HUES64 (cell line): ENCODE results near the gene HS1BP3.

Source experiments
- H3K27ac ChIP-seq: 2 replicates; pipeline ENCODE4 v1.7.0; 2013; ENCODE audit warnings: low read depth, low read length, inconsistent platforms
- H3K27me3 ChIP-seq: 2 replicates; pipeline ENCODE4 v1.6.1; 2013; ENCODE audit warnings: mild to moderate bottlenecking, low read length; ENCODE audit not compliant: insufficient read depth
- H3K36me3 ChIP-seq: 2 replicates; pipeline ENCODE4 v1.6.1; 2013; ENCODE audit warnings: mild to moderate bottlenecking, low read length; ENCODE audit not compliant: insufficient read depth
- H3K4me1 ChIP-seq: 2 replicates; pipeline ENCODE4 v1.6.1; 2013; ENCODE audit warnings: mild to moderate bottlenecking, low read length, moderate library complexity; ENCODE audit not compliant: insufficient read depth
- H3K4me3 ChIP-seq: 2 replicates; pipeline ENCODE4 v1.5.1; 2013; ENCODE audit warnings: mild to moderate bottlenecking, low read length, moderate library complexity
- H3K9ac ChIP-seq: 2 replicates; pipeline ENCODE4 v1.6.1; 2013; ENCODE audit warnings: mild to moderate bottlenecking, low read depth, low read length
- H3K9me3 ChIP-seq: 2 replicates; pipeline ENCODE4 v1.6.1; 2013; ENCODE audit warnings: low read depth, low read length; ENCODE audit not compliant: insufficient read depth
- WGBS: fragments of 150-250, 120-280 bp; methylation state at CpG from one replicate; pipeline ENCODE4 v1.1.7; 2013; ENCODE audit warnings: missing lambda C conversion rate; 5-methylcytosine and 5-hydroxymethylcytosine counted together

HS1BP3 gene

GRCh38 chr2:20642055-20642971 is 8.6 kb downstream of the HS1BP3 start:
- no peak overlapping the region for H3K9ac ChIP-seq
- no peak overlapping the region for H3K4me3 ChIP-seq
- no peaks in the 10 kb centered on the region for H3K36me3 ChIP-seq
- H3K27me3 ChIP-seq, result no peaks in the 10 kb centered on the region
- H3K9me3 ChIP-seq, result no peaks in the 10 kb centered on the region
- 50% methylated on average over 26 of the region's 26 CpGs for WGBS
- H3K4me1 ChIP-seq, result no peaks in the 10 kb centered on the region
- H3K27ac ChIP-seq, result no peak overlapping the region

GRCh38 chr2:20641123-20641985 is 9.5 kb downstream of the HS1BP3 start:
- 91% methylated on average over 23 of the region's 23 CpGs for WGBS
- H3K9ac ChIP-seq, result no peak overlapping the region

GRCh38 chr2:20640411-20641122 is 10.3 kb downstream of the HS1BP3 start:
- H3K27ac ChIP-seq, result no peak overlapping the region
- no peaks in the 10 kb centered on the region for H3K4me1 ChIP-seq
- 94% methylated on average over 14 of the region's 14 CpGs for WGBS
- H3K9me3 ChIP-seq, result no peaks in the 10 kb centered on the region
- H3K4me3 ChIP-seq, result no peak overlapping the region
- no peaks in the 10 kb centered on the region for H3K36me3 ChIP-seq
- H3K9ac ChIP-seq, result no peak overlapping the region
- H3K27me3 ChIP-seq, result no peaks in the 10 kb centered on the region

More at GRCh38 chr2:20641123-20641985, 9.5 kb downstream of the HS1BP3 start:
- no peaks in the 10 kb centered on the region for H3K36me3 ChIP-seq
- no peak overlapping the region for H3K4me3 ChIP-seq
- no peak overlapping the region for H3K27ac ChIP-seq
- H3K9me3 ChIP-seq, result no peaks in the 10 kb centered on the region
- no peaks in the 10 kb centered on the region for H3K4me1 ChIP-seq
- no peaks in the 10 kb centered on the region for H3K27me3 ChIP-seq

- H3K9me3 ChIP-seq, result no peaks in the 10 kb centered on the region
- no peaks in the 10 kb centered on the region for H3K27me3 ChIP-seq
- H3K4me3 ChIP-seq, result no peak overlapping the region
- 94% methylated on average over 15 of the region's 15 CpGs for WGBS
- H3K4me1 ChIP-seq, result peaks cover 4% of the 10 kb centered on the region
- no peaks in the 10 kb centered on the region for H3K36me3 ChIP-seq
- no peak overlapping the region for H3K9ac ChIP-seq
- H3K27ac ChIP-seq, result no peak overlapping the region
Measured at GRCh38 chr2:20638646-20639430, 12.1 kb downstream of the HS1BP3 start.

- Histone ChIP-seq H3K4me1 (peaks cover 4% of the 10 kb centered on the region), H3K27me3 (no peaks in the 10 kb centered on the region), H3K4me3 (no peak overlapping the region), H3K9me3 (no peaks in the 10 kb centered on the region), H3K36me3 (no peaks in the 10 kb centered on the region), H3K27ac (no peak overlapping the region), H3K9ac (no peak overlapping the region)
- WGBS, result 96% methylated on average over 13 of the region's 13 CpGs
Measured at GRCh38 chr2:20638014-20638413, 12.9 kb downstream of the HS1BP3 start.

- H3K36me3 ChIP-seq, result no peaks in the 10 kb centered on the region
- H3K9me3 ChIP-seq, result no peaks in the 10 kb centered on the region
- no peak overlapping the region for H3K4me3 ChIP-seq
- 93% methylated on average over 12 of the region's 13 CpGs for WGBS
- no peak overlapping the region for H3K27ac ChIP-seq
- H3K27me3 ChIP-seq, result no peaks in the 10 kb centered on the region
- H3K4me1 ChIP-seq, result peaks cover 4% of the 10 kb centered on the region
- no peak overlapping the region for H3K9ac ChIP-seq
Measured at GRCh38 chr2:20637147-20637546, 13.8 kb downstream of the HS1BP3 start.

GRCh38 chr2:20635675-20636584 is 15.0 kb downstream of the HS1BP3 start:
- peak overlapping the region; percentile 27; the same call in 1 of the 2 replicates for H3K9ac ChIP-seq
- no peaks in the 10 kb centered on the region for H3K36me3 ChIP-seq
- 34% methylated on average over 32 of the region's 32 CpGs for WGBS
- no peak overlapping the region for H3K4me3 ChIP-seq
- no peaks in the 10 kb centered on the region for H3K9me3 ChIP-seq
- peaks cover 4% of the 10 kb centered on the region for H3K4me1 ChIP-seq
- no peaks in the 10 kb centered on the region for H3K27me3 ChIP-seq
- no peak overlapping the region for H3K27ac ChIP-seq

GRCh38 chr2:20635113-20635510 is 15.8 kb downstream of the HS1BP3 start:
- WGBS, result 90% methylated on average over 5 of the region's 5 CpGs
- Histone ChIP-seq H3K27me3 (no peaks in the 10 kb centered on the region), H3K9ac (0 out of 2 replicates have a peak overlapping the region, but pooled peaks have one; percentile 27), H3K4me3 (no peak overlapping the region), H3K4me1 (peaks cover 4% of the 10 kb centered on the region), H3K36me3 (no peaks in the 10 kb centered on the region), H3K9me3 (no peaks in the 10 kb centered on the region), H3K27ac (no peak overlapping the region)

- Histone ChIP-seq H3K9me3 (no peaks in the 10 kb centered on the region), H3K27ac (no peak overlapping the region), H3K36me3 (no peaks in the 10 kb centered on the region), H3K27me3 (no peaks in the 10 kb centered on the region), H3K4me1 (peaks cover 4% of the 10 kb centered on the region), H3K9ac (no peak overlapping the region), H3K4me3 (no peak overlapping the region)
- 86% methylated on average over 9 of the region's 9 CpGs for WGBS
Measured at GRCh38 chr2:20634507-20635112, 16.3 kb downstream of the HS1BP3 start.
